Activated naive CD4-positive, alpha-beta T cell treated with anti-CD3 and anti-CD28 coated beads for 36 hours (primary cell): Measurements from ENCODE around the gene CERS5. TPM values are rescaled to one million over a fixed set of nuclear protein-coding genes. Genes with fewer than 3 reads are reported as not detected.

Source experiments
- CTCF ChIA-PET: fragments of 350-600 bp; sonication (Branson Sonifier 250); formaldehyde crosslinking; loops from one replicate; lab custom pipeline; 2021; ENCODE audit warnings: antibody characterized with exemption; lab: Charles Lee
- DNase-seq: peaks from one replicate; pipeline ENCODE4 v3.0.0-alpha.2; 2020
- H3K27ac Mint-ChIP-seq: one replicate; pipeline ENCODE4 v1.8.0; 2021; ENCODE audit warnings: mild to moderate bottlenecking, mixed read lengths
- H3K27me3 Mint-ChIP-seq: one replicate; pipeline ENCODE4 v1.8.0; 2021; ENCODE audit warnings: low read depth, mixed read lengths
- H3K36me3 Mint-ChIP-seq: one replicate; pipeline ENCODE4 v1.8.0; 2021; ENCODE audit warnings: low read depth, mixed read lengths
- H3K4me1 Mint-ChIP-seq: one replicate; pipeline ENCODE4 v1.8.0; 2021; ENCODE audit warnings: low read depth, mixed read lengths
- H3K4me3 Mint-ChIP-seq: one replicate; pipeline ENCODE4 v1.8.0; 2021; ENCODE audit warnings: mild to moderate bottlenecking, moderate library complexity, mixed read lengths
- H3K9me3 Mint-ChIP-seq: one replicate; pipeline ENCODE4 v1.8.0; 2021; ENCODE audit warnings: mixed read lengths
- intact Hi-C: fragments of 100-400 bp; cut with micrococcal nuclease; formaldehyde crosslinking; loops from one replicate; pipeline ENCODE4 v1.15.1; 2023
- total RNA-seq, 2 experiments: library from RNA; stranded (reverse); gene quantifications; one replicate each; pipeline ENCODE4 v1.2.3, GENCODE V29; 2021

Gene CERS5
- total RNA-seq, 2 experiments from 2014 or later: 32.6 to 33.6 TPM

DNA sequence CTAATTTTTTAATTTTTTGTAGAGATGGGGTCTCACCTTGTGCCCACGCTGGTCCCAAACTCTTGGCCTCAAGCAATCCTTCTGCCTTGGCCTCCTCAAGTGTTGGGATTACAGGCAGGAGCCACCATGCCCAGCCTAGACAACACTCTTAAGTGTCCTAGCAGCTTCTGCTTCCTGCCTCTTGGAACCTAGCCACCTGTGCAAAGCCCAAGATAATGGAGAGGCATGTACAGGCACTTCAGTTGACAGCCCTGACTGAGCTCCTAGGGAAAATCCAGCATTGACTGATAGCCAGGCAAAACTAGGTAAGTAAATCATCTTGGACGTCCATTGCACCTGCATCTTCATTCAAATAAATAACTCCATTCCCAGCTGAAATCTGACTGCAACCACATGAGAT, 39.6 kb downstream of the CERS5 start:
- peak overlapping the region; percentile 26 for H3K27ac Mint-ChIP-seq
- H3K36me3 Mint-ChIP-seq: peaks cover 24% of the 10 kb centered on the region
- intact Hi-C loops: loop anchor here (2.0 kb wide), 1 partner anchor 15 kb away; the partner anchor contains the start of gene COX14
- H3K27me3 Mint-ChIP-seq: no peaks in the 10 kb centered on the region
- CTCF ChIA-PET: interaction anchor here (0.9 to 8.5 kb wide), 3 partner anchors 16 to 57 kb away, joined by 4 to 59 read pairs (median 5); partner anchors contain the start of gene COX14
- no peak for DNase-seq
- no peak overlapping the region for H3K4me3 Mint-ChIP-seq
- no peaks in the 10 kb centered on the region for H3K9me3 Mint-ChIP-seq
- peaks cover 18% of the 10 kb centered on the region for H3K4me1 Mint-ChIP-seq

DNA sequence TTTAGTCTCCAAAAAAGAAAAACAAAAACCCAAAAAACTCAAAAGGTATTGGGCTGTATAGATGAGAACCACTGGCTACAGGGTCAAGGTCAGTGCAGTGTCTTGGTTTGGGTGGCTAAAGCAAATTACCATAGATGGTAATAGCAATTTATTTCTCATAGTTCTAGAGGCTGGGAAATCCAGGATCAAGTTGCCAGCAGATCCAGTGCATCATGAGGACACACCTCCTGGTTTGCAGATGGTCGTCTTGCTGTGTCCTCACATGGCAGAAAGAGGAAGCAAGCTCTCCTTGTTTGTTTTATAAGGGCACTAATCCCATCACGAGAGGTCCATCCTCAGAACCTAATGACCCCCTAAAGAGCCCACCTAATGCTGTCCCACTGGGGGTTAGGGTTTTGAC, 44.0 kb downstream of the CERS5 start:
- Mint-ChIP-seq H3K27ac (no peak overlapping the region), H3K27me3 (no peaks in the 10 kb centered on the region), H3K4me1 (peaks cover 22% of the 10 kb centered on the region), H3K9me3 (no peaks in the 10 kb centered on the region), H3K36me3 (peaks cover 14% of the 10 kb centered on the region), H3K4me3 (no peak overlapping the region)
- intact Hi-C loops: no loop called here
- DNase-seq: no peak
- CTCF ChIA-PET: interaction anchor here (0.6 kb wide), 1 partner anchor 31 kb away, joined by 3 read pairs; no protein-coding TSS in a partner anchor

DNA sequence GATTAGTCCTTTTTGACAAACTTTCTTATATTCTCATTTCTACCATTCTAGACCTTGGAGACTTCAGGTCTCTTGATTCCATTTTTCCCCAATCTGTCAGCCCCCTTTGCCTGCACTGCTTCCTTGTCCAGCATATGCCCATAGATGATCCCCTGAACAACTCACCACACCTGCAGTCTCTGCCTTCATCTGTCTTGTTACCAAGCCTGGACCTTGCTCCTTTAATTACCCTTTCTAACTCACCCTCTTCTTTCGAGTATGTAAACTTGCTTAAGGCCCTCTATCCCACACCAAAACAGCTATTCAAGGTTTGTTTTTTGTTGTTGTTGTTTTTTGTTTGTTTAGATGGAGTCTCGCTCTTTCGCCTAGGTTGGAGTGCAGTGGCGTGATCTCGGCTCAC, 45.5 kb downstream of the CERS5 start:
- no peaks in the 10 kb centered on the region for H3K27me3 Mint-ChIP-seq
- peaks cover 26% of the 10 kb centered on the region for H3K4me1 Mint-ChIP-seq
- DNase-seq: no peak
- no peak overlapping the region for H3K27ac Mint-ChIP-seq
- H3K36me3 Mint-ChIP-seq: peaks cover 8% of the 10 kb centered on the region
- intact Hi-C loops: no loop called here
- CTCF ChIA-PET: interaction anchor here (1.6 kb wide), 1 partner anchor 10 kb away, joined by 4 read pairs; the partner anchor contains the start of gene COX14
- no peaks in the 10 kb centered on the region for H3K9me3 Mint-ChIP-seq
- no peak overlapping the region for H3K4me3 Mint-ChIP-seq

DNA sequence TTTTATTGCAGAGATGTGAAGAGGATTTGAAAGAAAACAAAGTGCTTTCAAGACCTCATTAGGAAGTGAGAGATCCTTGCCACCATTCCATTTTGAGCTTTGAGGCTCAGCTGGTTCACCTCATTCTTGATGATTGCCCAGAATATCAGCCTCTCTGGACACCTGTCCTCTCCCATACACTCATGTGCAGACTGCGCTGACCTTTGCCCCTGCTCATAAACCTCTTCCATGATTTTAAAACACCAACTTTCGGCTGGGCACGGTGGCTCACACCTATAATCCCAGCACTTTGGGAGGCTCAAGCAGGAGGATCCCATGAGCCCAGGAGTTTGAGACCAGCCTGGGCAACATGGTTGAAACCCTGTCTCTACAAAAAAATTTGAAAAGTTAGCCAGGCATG, 46.2 kb downstream of the CERS5 start:
- Mint-ChIP-seq H3K36me3 (peaks cover 8% of the 10 kb centered on the region), H3K4me1 (peaks cover 32% of the 10 kb centered on the region), H3K4me3 (no peak overlapping the region), H3K27ac (no peak overlapping the region), H3K9me3 (no peaks in the 10 kb centered on the region), H3K27me3 (no peaks in the 10 kb centered on the region)
- intact Hi-C loops: no loop called here
- DNase-seq: no peak
- CTCF ChIA-PET: interaction anchor here (1.0 to 1.6 kb wide), 3 partner anchors 10 to 194 kb away, joined by 3 to 9 read pairs (median 4); partner anchors contain the start of gene COX14

DNA sequence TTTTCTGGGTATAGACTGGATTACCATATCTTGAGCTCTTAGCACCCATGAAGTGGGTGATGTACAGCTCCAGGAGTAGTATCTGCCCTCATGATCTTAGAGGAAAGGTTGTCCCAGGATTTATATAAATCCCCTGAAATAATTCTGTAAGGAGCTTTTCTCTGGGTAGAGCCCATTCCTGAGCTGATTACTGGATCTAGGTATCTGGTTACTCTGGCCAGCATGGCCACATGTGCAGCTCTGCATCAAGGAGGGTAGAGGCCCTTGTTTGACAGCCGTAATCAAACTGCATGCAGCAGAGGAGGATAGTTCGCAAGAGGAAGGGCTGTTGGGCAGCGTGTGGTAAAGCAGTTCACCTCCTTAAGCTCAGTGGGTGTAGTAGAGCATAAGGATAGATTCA, 46.6 kb downstream of the CERS5 start:
- intact Hi-C loops: no loop called here
- no peak for DNase-seq
- CTCF ChIA-PET: interaction anchor here (1.0 to 1.3 kb wide), 2 partner anchors 12 to 194 kb away, joined by 3 to 9 read pairs; no protein-coding TSS in a partner anchor
- Mint-ChIP-seq H3K27ac (no peak overlapping the region), H3K36me3 (peaks cover 11% of the 10 kb centered on the region), H3K9me3 (no peaks in the 10 kb centered on the region), H3K27me3 (no peaks in the 10 kb centered on the region), H3K4me1 (peaks cover 32% of the 10 kb centered on the region), H3K4me3 (no peak overlapping the region)

DNA sequence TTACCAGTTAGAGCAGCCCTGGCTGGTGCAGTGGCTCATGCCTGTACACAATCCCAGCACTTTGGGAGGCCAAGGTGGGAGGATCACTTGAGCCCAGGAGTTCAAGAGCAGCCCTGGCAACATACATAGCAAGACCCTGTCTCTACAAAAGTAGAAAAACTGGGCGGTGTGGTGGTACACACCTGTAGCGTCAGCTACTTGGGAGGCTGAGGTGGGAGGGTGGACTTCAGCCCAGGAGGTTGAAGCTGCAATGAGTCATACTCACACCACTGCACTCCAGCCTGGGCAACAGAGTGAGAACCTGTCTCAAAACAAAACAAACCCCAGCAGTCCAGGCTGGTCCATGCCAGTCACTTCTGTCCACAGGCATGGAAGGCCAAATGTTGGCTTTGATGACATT, 47.8 kb downstream of the CERS5 start:
- CTCF ChIA-PET: interaction anchor here (1.0 kb wide), 3 partner anchors 9 to 56 kb away, joined by 3 to 5 read pairs (median 4); no protein-coding TSS in a partner anchor
- intact Hi-C loops: no loop called here
- Mint-ChIP-seq H3K4me3 (no peak overlapping the region), H3K27ac (no peak overlapping the region), H3K4me1 (peaks cover 30% of the 10 kb centered on the region), H3K36me3 (peaks cover 15% of the 10 kb centered on the region), H3K27me3 (no peaks in the 10 kb centered on the region), H3K9me3 (no peaks in the 10 kb centered on the region)
- DNase-seq: no peak

DNA sequence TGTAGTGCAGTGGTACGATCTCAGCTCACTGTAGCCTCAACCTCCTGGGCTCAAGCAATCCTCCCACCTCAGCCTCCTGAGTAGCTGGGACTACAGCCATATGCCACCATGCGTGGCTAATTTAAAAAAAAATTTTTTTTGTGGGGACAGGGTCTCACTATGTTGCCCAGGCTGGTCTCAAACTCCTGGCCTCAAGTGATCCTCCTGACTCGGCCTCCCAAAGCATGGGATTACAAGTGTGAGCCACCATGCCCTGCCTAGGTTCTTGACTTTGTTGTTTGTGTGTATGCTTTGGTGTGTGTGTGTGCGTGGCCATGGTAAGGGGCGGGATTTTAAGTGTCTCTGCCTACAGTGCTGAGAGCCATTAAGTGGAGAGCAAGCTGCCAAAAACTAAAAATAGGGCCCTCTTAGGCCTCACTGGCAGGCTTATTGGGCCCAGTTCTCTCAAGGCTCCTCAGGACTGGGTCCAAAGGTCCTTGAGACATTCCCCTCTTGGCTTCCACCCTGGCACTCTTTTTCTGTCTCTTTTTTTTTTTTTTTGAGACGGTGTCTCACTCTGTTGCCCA, 50.0 kb downstream of the CERS5 start:
- CTCF ChIA-PET: interaction anchor here (0.6 to 1.7 kb wide), 4 partner anchors 15 to 59 kb away, joined by 3 to 8 read pairs (median 4); no protein-coding TSS in a partner anchor
- Mint-ChIP-seq H3K36me3 (peaks cover 9% of the 10 kb centered on the region), H3K27me3 (no peaks in the 10 kb centered on the region), H3K9me3 (no peaks in the 10 kb centered on the region), H3K27ac (no peak overlapping the region), H3K4me3 (no peak overlapping the region), H3K4me1 (peaks cover 36% of the 10 kb centered on the region)
- DNase-seq: no peak
- intact Hi-C loops: no loop called here

DNA sequence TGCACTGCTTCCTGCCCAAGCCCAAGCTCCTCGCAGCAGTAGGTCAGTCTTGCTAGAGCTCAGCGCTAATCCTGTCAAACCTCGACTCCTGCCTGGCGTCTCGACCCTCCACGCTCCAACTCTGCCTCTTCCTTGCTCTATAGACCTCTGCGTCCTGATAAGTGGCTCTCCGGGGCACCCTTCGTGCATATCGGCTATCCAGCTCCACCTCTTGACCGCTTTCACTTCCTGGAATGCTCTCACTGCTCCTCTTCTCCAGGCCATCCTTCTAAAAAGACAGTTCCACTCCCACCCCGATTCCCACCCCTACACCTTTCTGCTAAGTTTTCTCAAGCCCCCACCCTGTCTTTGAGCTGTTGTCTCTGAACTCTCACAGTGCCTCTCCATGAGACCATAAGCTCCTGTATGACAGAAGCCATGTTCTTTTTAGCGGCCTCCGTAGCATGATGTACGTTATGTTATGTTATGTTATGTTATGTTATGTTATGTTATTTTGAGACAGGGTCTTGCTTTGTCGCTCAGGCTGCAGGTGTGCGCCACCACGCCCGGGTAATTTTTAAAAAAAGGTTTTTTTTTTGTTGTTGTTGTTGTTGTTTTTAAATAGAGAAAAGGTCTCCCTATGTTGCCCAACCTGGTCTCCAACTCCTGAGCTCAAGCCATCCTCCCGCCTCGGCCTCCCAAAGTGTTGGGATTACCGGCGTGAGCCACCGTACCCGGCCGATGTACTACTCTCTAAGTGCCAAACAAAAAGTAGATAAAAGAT, 54.5 kb downstream of the CERS5 start:
- CTCF ChIA-PET: interaction anchor here (0.6 to 4.6 kb wide), 31 partner anchors 11 to 229 kb away, joined by 3 to 60 read pairs (median 9); partner anchors contain the start of genes CERS5, GPD1, RACGAP1 and SMARCD1
- DNase-seq: no peak
- intact Hi-C loops: loop anchor here (1.0 to 2.0 kb wide), 6 partner anchors 14 to 652 kb away; partner anchors contain the start of genes ATF1, CERS5, LARP4 and LIMA1
- Mint-ChIP-seq H3K4me3 (peak overlapping the region; percentile 89), H3K9me3 (no peaks in the 10 kb centered on the region), H3K27ac (peak overlapping the region; percentile 91), H3K36me3 (peaks cover 7% of the 10 kb centered on the region), H3K27me3 (no peaks in the 10 kb centered on the region), H3K4me1 (peaks cover 40% of the 10 kb centered on the region)

GRCh38 chr12:50111693-50112455, 55.3 kb downstream of the CERS5 start, which contains the start of gene COX14:
Gene COX14 (plus strand): TSS chr12:50112236. CDS start chr12:50120044, 7,808 bp downstream.
- Mint-ChIP-seq H3K27ac (peak within 1 kb of the TSS; percentile 91), H3K4me3 (peak within 1 kb of the TSS; percentile 89), H3K4me1 (peaks cover 36% of the 10 kb centered on the region), H3K27me3 (no peaks in the 10 kb centered on the region), H3K9me3 (no peaks in the 10 kb centered on the region), H3K36me3 (peaks cover 7% of the 10 kb centered on the region)
- intact Hi-C loops: loop anchor here (1.0 to 2.0 kb wide), 10 partner anchors 15 to 653 kb away; partner anchors contain the start of genes ATF1, CERS5, LARP4 and LIMA1
- CTCF ChIA-PET: interaction anchor here (0.5 to 4.6 kb wide), 44 partner anchors 8 to 663 kb away, joined by 3 to 60 read pairs (median 7); partner anchors contain the start of genes CERS5, FAM186A, GPD1 and RACGAP1
- peak; percentile 100 for DNase-seq

DNA sequence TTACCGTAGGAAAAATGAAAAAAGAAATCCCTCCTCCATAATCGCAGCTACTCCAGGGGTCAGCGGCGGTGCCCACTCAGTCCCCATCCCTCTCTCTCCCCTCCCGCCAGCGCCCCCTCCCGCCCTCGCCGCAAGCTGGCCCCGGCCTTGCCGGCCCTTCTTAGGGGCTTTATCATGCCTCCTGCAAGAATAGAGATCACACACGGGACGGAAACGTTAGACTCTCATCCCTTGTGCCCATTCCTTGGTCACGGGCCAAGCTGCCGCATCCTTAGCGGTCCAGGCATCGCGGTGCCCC, 55.8 kb downstream of the CERS5 start:
- Mint-ChIP-seq H3K27ac (peak overlapping the region; percentile 77), H3K27me3 (no peaks in the 10 kb centered on the region), H3K4me3 (peak overlapping the region; percentile 89), H3K4me1 (peaks cover 30% of the 10 kb centered on the region), H3K36me3 (peaks cover 7% of the 10 kb centered on the region), H3K9me3 (no peaks in the 10 kb centered on the region)
- DNase-seq: no peak
- CTCF ChIA-PET: interaction anchor here (0.5 to 4.6 kb wide), 42 partner anchors 8 to 663 kb away, joined by 3 to 60 read pairs (median 7); partner anchors contain the start of genes CERS5, FAM186A, GPD1 and RACGAP1
- intact Hi-C loops: loop anchor here (1.0 to 2.0 kb wide), 4 partner anchors 26 to 109 kb away; partner anchors contain the start of genes RACGAP1 and SMARCD1

GRCh38 chr12:50110762-50111351, 56.3 kb downstream of the CERS5 start:
- no peaks in the 10 kb centered on the region for H3K9me3 Mint-ChIP-seq
- intact Hi-C loops: loop anchor here (1.0 to 2.0 kb wide), 4 partner anchors 26 to 110 kb away; partner anchors contain the start of genes RACGAP1 and SMARCD1
- no peaks in the 10 kb centered on the region for H3K27me3 Mint-ChIP-seq
- H3K4me3 Mint-ChIP-seq: peak overlapping the region; percentile 89
- CTCF ChIA-PET: interaction anchor here (0.5 to 4.6 kb wide), 42 partner anchors 9 to 662 kb away, joined by 3 to 60 read pairs (median 7); partner anchors contain the start of genes CERS5, FAM186A, GPD1 and RACGAP1
- peak; percentile 12 for DNase-seq
- H3K4me1 Mint-ChIP-seq: peaks cover 26% of the 10 kb centered on the region
- peaks cover 6% of the 10 kb centered on the region for H3K36me3 Mint-ChIP-seq
- no peak overlapping the region for H3K27ac Mint-ChIP-seq
